ENCODE results near the gene CIDEC.

The CIDEC gene

DNA sequence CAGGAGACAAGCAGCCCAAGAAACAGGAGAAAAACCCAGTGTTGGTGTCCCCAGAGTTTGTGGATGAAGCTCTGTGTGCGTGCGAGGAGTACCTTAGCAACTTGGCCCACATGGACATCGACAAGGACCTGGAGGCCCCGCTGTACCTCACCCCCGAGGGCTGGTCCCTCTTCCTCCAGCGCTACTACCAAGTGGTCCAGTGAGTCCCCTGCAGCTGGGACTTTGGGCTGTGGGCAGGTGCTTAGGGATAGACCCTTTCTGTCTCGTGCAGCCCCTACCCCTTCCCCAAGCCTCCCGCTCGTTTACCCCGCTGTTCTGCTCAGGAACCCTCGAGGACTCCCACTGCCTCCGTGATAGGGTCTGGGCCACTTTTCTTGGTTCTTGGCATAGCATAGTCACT is 59.5 kb downstream of the CIDEC start:
- intact Hi-C loops (cut with DNase I) = no loop called here
- DNase-seq = peak in 1 of 10 donors; percentile 70

DNA sequence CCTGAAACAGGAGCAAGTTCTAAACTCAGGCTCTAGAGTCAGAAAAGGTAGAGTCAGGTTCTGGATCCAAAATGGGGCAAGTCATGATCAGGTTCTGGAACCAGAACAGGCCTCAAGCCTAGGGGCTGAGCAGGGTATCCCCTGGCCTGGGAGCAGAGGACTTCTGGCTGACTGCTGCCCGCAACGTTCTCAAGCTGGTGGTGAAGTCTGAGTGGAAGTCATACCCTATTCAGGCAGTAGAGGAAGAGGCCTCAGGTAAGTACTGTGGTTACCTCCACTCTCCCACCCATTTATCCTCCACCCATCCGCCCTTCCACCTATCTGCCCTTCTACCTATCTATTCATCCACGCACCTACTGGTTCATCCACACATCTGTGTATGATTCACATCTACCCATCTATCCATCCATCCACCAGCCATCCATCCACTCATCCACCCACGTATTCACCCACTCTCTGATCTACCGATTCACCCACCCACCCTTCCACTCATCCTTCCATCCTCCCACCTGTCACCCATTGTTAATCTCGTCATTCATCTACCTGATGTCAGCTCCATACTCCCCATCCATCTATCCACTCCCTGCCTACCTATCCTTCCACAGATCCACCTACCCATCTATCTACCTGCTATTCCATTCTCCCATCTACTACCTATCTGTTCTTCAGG is 61.3 kb downstream of the CIDEC start:
- intact Hi-C loops (cut with DNase I) = no loop called here
- no peak for DNase-seq

DNA sequence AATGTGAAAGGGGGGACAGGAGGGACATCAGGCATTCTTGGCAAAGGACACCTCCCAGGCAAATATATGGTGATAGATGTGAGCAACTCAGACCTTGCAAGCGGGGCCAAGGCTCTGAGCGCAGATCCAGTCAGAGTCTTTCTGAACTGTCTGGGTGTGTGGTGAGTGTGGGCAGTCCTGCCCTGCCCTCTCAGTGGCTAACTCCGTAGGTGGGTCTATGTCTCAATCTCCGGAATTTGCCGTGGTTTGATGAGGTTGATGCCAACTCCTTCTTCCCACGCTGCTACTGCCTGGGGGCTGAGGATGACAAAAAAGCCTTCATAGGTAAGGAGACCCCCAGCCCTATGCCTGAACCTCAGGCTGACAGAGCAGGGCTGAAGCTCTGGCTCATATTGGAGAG is 62.6 kb downstream of the CIDEC start:
- no peak for DNase-seq
- intact Hi-C loops (cut with DNase I) = no loop called here

Measured in posterior cingulate gyrus (tissue), 11 donors.